Caco-2 (cell line): ENCODE data around the gene ZNF333. TPM values are rescaled to one million over a fixed set of nuclear protein-coding genes. Genes with fewer than 3 reads are reported as not detected.

Experiments used
- BruUV-seq: library from RNA; stranded (reverse); fragments of 400-500 nt; replicated peaks from 2 replicates; lab custom pipeline; 2021; lab: Mats Ljungman, UMichigan
- CTCF ChIA-PET: fragments of 300-600 bp; sonication (Branson Sonifier 250); formaldehyde crosslinking; loops from one replicate; lab custom pipeline; 2022; ENCODE audit warnings: antibody characterized with exemption; lab: Charles Lee
- POLR2A ChIA-PET: fragments of 300-600 bp; sonication (Branson Sonifier 250); formaldehyde crosslinking; loops from one replicate; lab custom pipeline; 2022; ENCODE audit warnings: antibody characterized with exemption; lab: Charles Lee
- DNase-seq, 2 experiments: peaks; one replicate each; pipeline versions ENCODE4 v3.0.0 to v3.0.0-alpha.2; 2020 to 2022
- H3K27me3 ChIP-seq: replicated peaks from 2 replicates; pipeline ENCODE4 v1.6.0; 2011; ENCODE audit warnings: low read length; ENCODE audit not compliant: control insufficient read depth, insufficient read depth
- H3K36me3 ChIP-seq: 2 replicates; pipeline ENCODE4 v1.5.1; 2011; ENCODE audit warnings: low read length; ENCODE audit not compliant: control insufficient read depth, insufficient read depth
- H3K4me1 ChIP-seq: fragments of 250-450 bp; sonication (Bioruptor Pico); 2 replicates; pipeline ENCODE4 v1.5.1; 2020; ENCODE audit warnings: mild to moderate bottlenecking
- H3K4me3 ChIP-seq: 2 replicates; pipeline ENCODE4 v1.5.1; 2011; ENCODE audit warnings: low read depth, mild to moderate bottlenecking, control low read depth, low read length
- H3K9me3 ChIP-seq: fragments of 250-450 bp; sonication (Bioruptor Pico); 2 replicates; pipeline ENCODE4 v1.5.1; 2020; ENCODE audit warnings: mild to moderate bottlenecking, moderate library complexity
- H3K27ac Mint-ChIP-seq: one replicate; pipeline ENCODE4 v1.8.0; 2022; ENCODE audit warnings: mixed read lengths; ENCODE audit not compliant: unreplicated experiment
- H3K27me3 Mint-ChIP-seq: one replicate; pipeline ENCODE4 v1.8.0; 2022; ENCODE audit warnings: mixed read lengths; ENCODE audit not compliant: insufficient read depth, unreplicated experiment
- H3K36me3 Mint-ChIP-seq: one replicate; pipeline ENCODE4 v1.8.0; 2022; ENCODE audit warnings: mild to moderate bottlenecking, mixed read lengths; ENCODE audit not compliant: insufficient read depth, unreplicated experiment
- H3K4me1 Mint-ChIP-seq: one replicate; pipeline ENCODE4 v1.8.0; 2022; ENCODE audit warnings: low read depth, mixed read lengths; ENCODE audit not compliant: unreplicated experiment
- H3K4me3 Mint-ChIP-seq: one replicate; pipeline ENCODE4 v1.8.0; 2022; ENCODE audit warnings: mild to moderate bottlenecking, moderate library complexity, mixed read lengths; ENCODE audit not compliant: unreplicated experiment
- H3K9me3 Mint-ChIP-seq: one replicate; pipeline ENCODE4 v1.8.0; 2022; ENCODE audit warnings: mixed read lengths; ENCODE audit not compliant: unreplicated experiment
- CTCF ChIP-seq, 2 experiments: fragments of 200-600 bp in 1 of 2; IDR thresholded peaks; 1 replicate in 1 of 2; 2 replicates in 1 of 2; pipeline versions ENCODE4 v1.5.1 to v1.8.0; 2011 to 2022; ENCODE audit warnings: antibody characterized with exemption in 1 of 2, control low read depth in 1 of 2, inconsistent platforms in 1 of 2, low read depth in 1 of 2, low read length in 1 of 2, mild to moderate bottlenecking in 1 of 2, moderate library complexity in 1 of 2; ENCODE audit not compliant: insufficient read depth in 1 of 2, severe bottlenecking in 1 of 2, unreplicated experiment in 1 of 2
- intact Hi-C: fragments of 100-400 bp; cut with micrococcal nuclease; formaldehyde crosslinking; loops from one replicate; pipeline ENCODE4 v1.10.0; 2022; ENCODE audit not compliant: unreplicated experiment
- total RNA-seq: library from RNA; stranded (reverse); gene quantifications from 2 replicates; pipeline ENCODE4 v1.2.3, GENCODE V29; 2022

Gene ZNF333
- total RNA-seq, 1 experiment from 2014 or later = 5.3 TPM

- no peaks in the 10 kb centered on the region for H3K36me3 Mint-ChIP-seq
- H3K9me3 Mint-ChIP-seq = no peaks in the 10 kb centered on the region
- H3K4me3 ChIP-seq = no peak overlapping the region
- H3K36me3 ChIP-seq = no peaks in the 10 kb centered on the region
- no peaks in the 10 kb centered on the region for H3K4me1 Mint-ChIP-seq
- no peak for DNase-seq
- no peaks in the 10 kb centered on the region for H3K4me1 ChIP-seq
- BruUV-seq = no TSS peak
- intact Hi-C loops = no loop called here
- CTCF ChIA-PET = no interaction called here
- POLR2A ChIA-PET = no interaction called here
- no peak overlapping the region for H3K4me3 Mint-ChIP-seq
- H3K27ac Mint-ChIP-seq = no peak overlapping the region
- H3K27me3 ChIP-seq = no peaks in the 10 kb centered on the region
- no peaks in the 10 kb centered on the region for H3K9me3 ChIP-seq
- no peaks in the 10 kb centered on the region for H3K27me3 Mint-ChIP-seq
- TF ChIP-seq CTCF (IDR thresholded peaks at IDR 0.05; ENCODE audit: insufficient read depth in 1 of 2, low read depth in 1 of 2, low read length in 1 of 2, severe bottlenecking in 1 of 2, unreplicated experiment in 1 of 2) = no peak
Observed at GRCh38 chr19:14699641-14700040, 9.8 kb downstream of the ZNF333 start.

GRCh38 chr19:14700711-14701375 lies 11.0 kb downstream of the ZNF333 start:
- Histone ChIP-seq H3K27me3 (no peaks in the 10 kb centered on the region), H3K36me3 (no peaks in the 10 kb centered on the region), H3K4me1 (no peaks in the 10 kb centered on the region), H3K4me3 (no peak overlapping the region), H3K9me3 (no peaks in the 10 kb centered on the region)
- TF ChIP-seq CTCF (IDR thresholded peaks at IDR 0.05; ENCODE audit: insufficient read depth in 1 of 2, low read depth in 1 of 2, low read length in 1 of 2, severe bottlenecking in 1 of 2, unreplicated experiment in 1 of 2) = no peak
- BruUV-seq = no TSS peak
- no peaks in the 10 kb centered on the region for H3K4me1 Mint-ChIP-seq
- no peak overlapping the region for H3K4me3 Mint-ChIP-seq
- H3K27me3 Mint-ChIP-seq = no peaks in the 10 kb centered on the region
- intact Hi-C loops = no loop called here
- no peak for DNase-seq
- no peak overlapping the region for H3K27ac Mint-ChIP-seq
- H3K9me3 Mint-ChIP-seq = no peaks in the 10 kb centered on the region
- ChIA-PET POLR2A (no interaction called here), CTCF (no interaction called here)
- H3K36me3 Mint-ChIP-seq = peaks cover 2% of the 10 kb centered on the region

GRCh38 chr19:14703833-14704232 lies 14.0 kb downstream of the ZNF333 start:
- Mint-ChIP-seq H3K27ac (no peak overlapping the region), H3K27me3 (no peaks in the 10 kb centered on the region), H3K36me3 (peaks cover 5% of the 10 kb centered on the region), H3K4me1 (no peaks in the 10 kb centered on the region), H3K4me3 (no peak overlapping the region), H3K9me3 (no peaks in the 10 kb centered on the region)
- Histone ChIP-seq H3K9me3 (no peaks in the 10 kb centered on the region), H3K27me3 (no peaks in the 10 kb centered on the region), H3K4me1 (no peaks in the 10 kb centered on the region), H3K36me3 (no peaks in the 10 kb centered on the region), H3K4me3 (no peak overlapping the region)
- no peak for DNase-seq
- POLR2A ChIA-PET = no interaction called here
- TF ChIP-seq CTCF (IDR thresholded peaks at IDR 0.05; ENCODE audit: insufficient read depth in 1 of 2, low read depth in 1 of 2, low read length in 1 of 2, severe bottlenecking in 1 of 2, unreplicated experiment in 1 of 2) = no peak
- CTCF ChIA-PET = no interaction called here
- no TSS peak for BruUV-seq
- intact Hi-C loops = no loop called here
